Fibroblast of mammary gland (primary cell): ENCODE measurements around the gene ACVR1B.

Experiments used
- DNase-seq: peaks from one replicate; pipeline ENCODE4 v3.0.0-alpha.2; 2010; ENCODE audit warnings: low read depth
- H3K4me3 ChIP-seq: 2 replicates; pipeline ENCODE4 v1.5.1; 2011; ENCODE audit warnings: low read depth, mild to moderate bottlenecking, low read length, moderate library complexity; ENCODE audit not compliant: control insufficient read depth
- TF ChIP-seq, protein P1 (sequence below): conservative IDR thresholded peaks from 2 replicates; pipeline ENCODE4 v1.5.1; 2011; ENCODE audit warnings: low read depth, low read length, inconsistent platforms; ENCODE audit not compliant: control insufficient read depth, insufficient read depth

The ACVR1B gene

DNA sequence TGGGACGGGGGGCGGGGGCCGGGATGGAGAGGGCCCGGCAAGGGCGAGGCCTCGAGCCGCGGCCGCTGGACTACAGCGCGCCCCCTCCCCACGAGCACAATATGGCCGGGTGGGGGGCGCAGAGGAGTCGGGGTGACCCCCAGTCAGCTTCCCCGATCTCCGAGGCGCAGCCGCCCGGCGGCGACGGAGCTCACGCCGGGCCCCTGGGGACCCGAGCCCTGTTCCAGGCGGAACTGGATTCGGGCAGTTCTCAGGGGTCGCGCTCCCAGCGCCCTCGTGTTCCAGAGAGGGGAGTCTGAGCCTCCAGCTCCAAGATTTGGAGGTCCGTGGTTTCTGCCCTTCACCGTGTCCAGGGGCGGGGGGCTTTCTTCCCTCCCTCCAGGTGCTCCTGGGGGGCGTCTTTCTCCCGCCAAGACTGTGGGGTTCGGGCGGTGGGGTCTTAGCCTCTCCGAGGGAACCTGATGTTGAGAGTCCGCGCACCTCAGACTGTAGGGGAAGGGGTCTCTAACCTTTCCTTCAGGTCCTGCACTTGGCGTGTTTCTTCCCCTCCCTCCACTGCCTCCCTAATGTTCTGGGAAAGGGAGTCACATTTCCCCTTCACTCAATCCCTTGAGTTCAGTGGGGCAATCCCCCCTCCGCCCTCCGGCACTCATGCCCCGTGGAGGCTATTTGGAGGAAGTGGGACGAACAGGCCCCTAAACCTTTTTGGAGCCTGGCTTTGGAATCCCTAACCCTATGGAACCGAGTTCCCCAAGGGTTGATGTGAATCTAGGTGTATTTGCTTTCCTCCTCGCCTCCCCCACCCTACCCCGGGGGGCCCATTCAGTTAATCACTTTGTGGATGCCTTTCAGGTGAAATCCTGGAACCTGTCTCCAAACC is 584 bp downstream of the ACVR1B start:
- DNase-seq, result no peak
- peak overlapping the region; percentile 87 for H3K4me3 ChIP-seq
- TF ChIP-seq, protein P1, sequence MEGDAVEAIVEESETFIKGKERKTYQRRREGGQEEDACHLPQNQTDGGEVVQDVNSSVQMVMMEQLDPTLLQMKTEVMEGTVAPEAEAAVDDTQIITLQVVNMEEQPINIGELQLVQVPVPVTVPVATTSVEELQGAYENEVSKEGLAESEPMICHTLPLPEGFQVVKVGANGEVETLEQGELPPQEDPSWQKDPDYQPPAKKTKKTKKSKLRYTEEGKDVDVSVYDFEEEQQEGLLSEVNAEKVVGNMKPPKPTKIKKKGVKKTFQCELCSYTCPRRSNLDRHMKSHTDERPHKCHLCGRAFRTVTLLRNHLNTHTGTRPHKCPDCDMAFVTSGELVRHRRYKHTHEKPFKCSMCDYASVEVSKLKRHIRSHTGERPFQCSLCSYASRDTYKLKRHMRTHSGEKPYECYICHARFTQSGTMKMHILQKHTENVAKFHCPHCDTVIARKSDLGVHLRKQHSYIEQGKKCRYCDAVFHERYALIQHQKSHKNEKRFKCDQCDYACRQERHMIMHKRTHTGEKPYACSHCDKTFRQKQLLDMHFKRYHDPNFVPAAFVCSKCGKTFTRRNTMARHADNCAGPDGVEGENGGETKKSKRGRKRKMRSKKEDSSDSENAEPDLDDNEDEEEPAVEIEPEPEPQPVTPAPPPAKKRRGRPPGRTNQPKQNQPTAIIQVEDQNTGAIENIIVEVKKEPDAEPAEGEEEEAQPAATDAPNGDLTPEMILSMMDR, result no peak

DNA sequence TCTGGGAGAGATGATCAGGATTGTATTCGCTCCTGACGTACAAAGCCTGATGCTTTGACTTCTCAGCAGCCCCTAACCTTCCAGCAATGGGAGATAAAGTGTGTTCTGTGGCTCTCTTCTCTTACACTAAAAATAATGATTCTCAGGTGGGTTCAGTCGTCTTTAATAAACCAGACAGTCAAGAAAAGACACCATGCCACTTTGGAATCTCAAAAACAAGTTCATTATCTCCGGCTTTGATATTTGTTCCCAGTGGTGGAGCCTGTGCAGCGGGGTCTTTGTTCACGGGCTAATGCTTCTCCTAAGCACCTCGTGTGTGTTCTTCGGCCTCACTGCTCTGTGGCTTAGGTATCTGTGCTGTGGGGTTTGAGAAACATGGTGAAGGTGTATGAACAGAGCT is 1.6 kb downstream of the ACVR1B start:
- H3K4me3 ChIP-seq, result peak overlapping the region; percentile 87
- DNase-seq, result no peak
- TF ChIP-seq, protein P1, result no peak

DNA sequence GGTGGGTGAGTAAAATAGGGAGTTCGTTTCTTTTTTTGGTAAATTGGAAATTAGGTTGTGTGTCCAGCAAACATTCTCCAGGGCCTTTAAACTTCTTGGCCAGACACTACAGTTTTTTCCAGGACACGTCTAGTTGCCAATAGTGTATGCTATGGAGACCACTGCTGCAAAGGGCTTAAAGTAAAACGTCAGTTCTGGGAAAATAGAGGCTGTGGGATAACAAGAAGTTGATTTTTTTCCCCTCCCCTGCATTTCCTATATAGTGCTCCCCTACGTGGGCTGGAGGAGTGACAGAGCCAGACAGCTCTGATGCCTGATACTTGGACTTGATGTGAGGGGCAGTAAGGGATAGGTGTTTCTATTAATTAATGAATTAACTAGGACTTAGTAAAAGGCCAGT is 2.4 kb downstream of the ACVR1B start:
- TF ChIP-seq, protein P1, result no peak
- H3K4me3 ChIP-seq, result no peak overlapping the region
- no peak for DNase-seq

DNA sequence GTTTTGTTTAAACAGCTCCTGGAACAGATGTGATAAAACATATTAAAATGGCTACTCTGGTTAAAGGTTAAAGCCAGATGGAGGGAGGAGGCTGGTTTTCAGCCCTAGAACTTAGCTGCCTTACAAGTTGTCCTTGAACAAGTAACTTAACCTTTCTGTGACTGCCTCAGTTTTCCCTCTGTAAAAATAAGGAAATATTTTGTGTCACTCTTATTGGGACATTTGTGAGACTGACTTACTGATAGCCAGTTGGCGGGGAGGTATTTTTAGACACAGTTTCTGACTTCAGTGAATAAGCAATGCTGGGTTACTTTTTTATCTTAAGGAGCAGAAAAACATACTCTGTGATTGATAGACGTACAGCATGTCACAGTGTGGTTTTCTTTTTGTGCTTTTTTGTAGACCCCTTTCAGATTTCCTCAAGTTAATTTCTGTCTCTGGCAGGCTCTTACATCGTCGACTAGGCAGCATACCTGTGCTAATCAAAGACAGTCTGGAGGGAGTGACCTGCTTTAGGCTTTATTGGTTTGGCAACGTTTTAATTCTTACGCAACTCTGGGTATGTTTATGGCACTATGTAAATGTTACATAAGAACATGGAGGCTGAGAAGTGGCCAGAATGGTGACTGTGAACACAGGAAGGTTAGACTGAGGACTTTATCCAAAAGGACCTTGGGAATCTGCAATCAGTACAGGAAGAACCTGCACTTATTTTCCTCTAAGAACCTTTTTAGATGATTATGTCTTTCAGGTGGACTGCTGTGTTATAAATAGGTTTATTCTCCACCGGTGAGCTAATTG is 3.3 kb downstream of the ACVR1B start:
- TF ChIP-seq, protein P1, result no peak
- peak; percentile 57 for DNase-seq
- H3K4me3 ChIP-seq, result no peak overlapping the region

DNA sequence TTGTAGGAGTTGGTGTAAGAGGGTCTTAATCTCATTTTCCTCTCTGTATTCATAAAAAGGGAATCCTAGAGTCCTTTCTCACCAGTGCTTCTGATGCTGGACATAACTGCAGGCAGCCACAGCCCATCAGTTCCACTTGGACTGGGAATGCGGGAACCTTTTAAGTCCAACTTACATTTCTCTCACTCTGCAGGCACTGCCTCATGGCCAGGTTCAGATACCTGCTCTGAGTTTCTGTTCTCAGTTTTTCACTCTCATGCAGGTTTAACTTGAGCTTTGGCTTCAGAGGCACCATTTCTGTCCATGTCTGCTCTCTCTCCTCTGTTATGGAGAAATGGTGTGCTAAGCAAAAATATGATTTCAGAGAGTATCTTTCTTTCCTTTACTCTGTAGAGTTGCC is 4.2 kb downstream of the ACVR1B start:
- no peak overlapping the region for H3K4me3 ChIP-seq
- TF ChIP-seq, protein P1, result no peak
- no peak for DNase-seq

DNA sequence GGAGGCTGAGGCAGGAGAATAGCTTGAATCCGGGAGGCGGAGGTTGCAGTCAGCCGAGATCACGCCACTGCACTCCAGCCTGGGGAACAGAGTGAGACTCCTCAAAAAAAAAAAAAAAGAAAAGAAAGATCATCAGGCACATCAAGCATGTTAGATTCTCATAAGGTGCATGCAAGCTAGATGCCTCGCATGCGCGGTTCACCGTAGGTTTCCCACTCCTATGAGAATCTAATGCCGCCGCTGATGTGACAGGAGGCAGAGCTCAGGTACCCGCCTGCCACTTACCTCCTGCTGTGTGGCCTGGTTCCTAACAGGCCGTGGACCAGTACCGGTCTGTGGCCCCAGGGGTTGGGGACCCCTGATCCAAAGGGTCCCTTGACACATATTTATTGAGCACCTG is 7.0 kb downstream of the ACVR1B start:
- no peak for DNase-seq
- H3K4me3 ChIP-seq, result no peak overlapping the region
- TF ChIP-seq, protein P1, result no peak
